Body of pancreas (tissue), 4 donors: Measurements from ENCODE around the gene PLEKHM1. TPM values are rescaled to one million over a fixed set of nuclear protein-coding genes. Genes with fewer than 3 reads are reported as not detected.

Experiments used
- ATAC-seq: fragments of 150-250 bp; one replicate; pipeline ENCODE4 v1.9.1; 2016
- DNase-seq, 4 donors: peaks; one replicate each; pipeline ENCODE4 v3.0.0-alpha.2; 2019
- H3K27ac ChIP-seq, 4 donors: fragments of 200-600 bp; sonication (generic); 1 replicate in 3 of 4; 2 replicates in 1 of 4; pipeline versions ENCODE4 v1.5.1 to v1.6.1; 2016 to 2019; ENCODE audit warnings: mild to moderate bottlenecking in 1 of 4, mixed read lengths in 1 of 4, moderate library complexity in 1 of 4
- H3K27me3 ChIP-seq, 2 donors: fragments of 200-600 bp; sonication (generic); one replicate each; pipeline ENCODE4 v1.6.0; 2016; ENCODE audit warnings: mild to moderate bottlenecking in 1 of 2
- H3K36me3 ChIP-seq, 2 donors: fragments of 200-600 bp; sonication (generic); replicated peaks in 1 of 2; 2 replicates each; pipeline ENCODE4 v1.5.1; 2016; ENCODE audit warnings: low read depth in 2 of 2; ENCODE audit not compliant: insufficient read depth in 1 of 2
- H3K4me1 ChIP-seq: fragments of 200-600 bp; sonication (generic); one replicate; pipeline ENCODE4 v1.6.0; 2016
- H3K4me3 ChIP-seq, 2 donors: fragments of 200-600 bp; sonication (generic); 1 replicate in 1 of 2; 2 replicates in 1 of 2; pipeline ENCODE4 v1.5.1; 2016 to 2019
- H3K9me3 ChIP-seq, 3 donors: fragments of 200-600 bp; sonication (generic); 1 replicate in 2 of 3; 2 replicates in 1 of 3; pipeline ENCODE4 v1.5.1; 2016
- CTCF ChIP-seq, 7 experiments: fragments of 450-650 bp in 4 of 7; fragments of 200-600 bp in 3 of 7; sonication (generic) in 3 of 7; IDR thresholded peaks; one replicate each; pipeline ENCODE4 v1.5.1; 2016 to 2019; ENCODE audit warnings: antibody characterized with exemption in 7 of 7
- POLR2A ChIP-seq, 3 donors: fragments of 450-650 bp; IDR thresholded peaks; one replicate each; pipeline ENCODE4 v1.6.1; 2016; ENCODE audit warnings: antibody characterized with exemption in 3 of 3, mild to moderate bottlenecking in 2 of 3
- WGBS, 2 donors: methylation state at CpG; one replicate each; pipeline ENCODE4 v1.1.5; 2017; 5-methylcytosine and 5-hydroxymethylcytosine counted together
- intact Hi-C: fragments of 100-400 bp; cut with DNase I; formaldehyde crosslinking; loops from one replicate; pipeline ENCODE4 v1.15.1; 2023
- total RNA-seq, 2 donors: library from RNA; depleted of rRNA; stranded (reverse); fragments of >200 nt; gene quantifications; one replicate each; pipeline ENCODE4 v1.1.0, GENCODE V29; 2016

PLEKHM1 gene
- total RNA-seq, 2 donors from 2014 or later = 20.8 to 35.3 TPM

GRCh38 chr17:45430006-45430737 lies 60.3 kb downstream of the PLEKHM1 start:
- intact Hi-C loops = no loop called here
- Histone ChIP-seq H3K4me1 (peaks cover 59% of the 10 kb centered on the region), H3K27ac (no peak overlapping the region), H3K9me3 (no peaks in the 10 kb centered on the region), H3K27me3 (peaks cover 0 to 13% of the 10 kb centered on the region in 2 donors), H3K4me3 (no peak overlapping the region), H3K36me3 (no peaks in the 10 kb centered on the region)
- no peak for TF ChIP-seq CTCF (IDR thresholded peaks at IDR 0.05)
- TF ChIP-seq POLR2A (IDR thresholded peaks at IDR 0.05) = no peak
- ATAC-seq (no peak), DNase-seq (no peak)
- 36 to 41% methylated on average over 8 to 67 of the region's 68 CpGs for WGBS, 2 donors

- Histone ChIP-seq H3K27me3 (peaks cover 0 to 13% of the 10 kb centered on the region in 2 donors), H3K4me1 (peaks cover 65% of the 10 kb centered on the region), H3K4me3 (no peak overlapping the region), H3K27ac (no peak overlapping the region), H3K9me3 (no peaks in the 10 kb centered on the region), H3K36me3 (no peaks in the 10 kb centered on the region)
- no peak for ATAC-seq
- intact Hi-C loops = no loop called here
- TF ChIP-seq POLR2A (IDR thresholded peaks at IDR 0.05) (no peak), CTCF (IDR thresholded peaks at IDR 0.05) (no peak)
- DNase-seq = peak in 1 of 4 donors; percentile 44
- WGBS, 2 donors = 28 to 72% methylated on average over 11 to 70 of the region's 82 CpGs
Measured at GRCh38 chr17:45429339-45430005, 61.0 kb downstream of the PLEKHM1 start.

GRCh38 chr17:45428931-45429338 lies 61.6 kb downstream of the PLEKHM1 start:
- no peaks in the 10 kb centered on the region for H3K9me3 ChIP-seq
- DNase-seq (no peak), ATAC-seq (no peak)
- TF ChIP-seq POLR2A (IDR thresholded peaks at IDR 0.05) (no peak), CTCF (IDR thresholded peaks at IDR 0.05) (no peak)
- H3K27me3 ChIP-seq = peaks cover 0 to 13% of the 10 kb centered on the region in 2 donors
- H3K36me3 ChIP-seq = no peaks in the 10 kb centered on the region
- WGBS, 2 donors = 23 to 37% methylated on average over 15 of the region's 15 CpGs
- peaks cover 70% of the 10 kb centered on the region for H3K4me1 ChIP-seq
- H3K4me3 ChIP-seq = no peak overlapping the region
- H3K27ac ChIP-seq = peak overlapping the region in 1 of 4 donors; percentile 63
- intact Hi-C loops = no loop called here

- H3K27me3 ChIP-seq = peaks cover 0 to 13% of the 10 kb centered on the region in 2 donors
Measured at GRCh38 chr17:45428050-45428617, 62.4 kb downstream of the PLEKHM1 start.

More at GRCh38 chr17:45428050-45428617, 62.4 kb downstream of the PLEKHM1 start:
- intact Hi-C loops = no loop called here
- no peaks in the 10 kb centered on the region for H3K36me3 ChIP-seq
- H3K4me3 ChIP-seq = no peak overlapping the region
- WGBS, 2 donors = 2 to 3% methylated on average over 9 to 26 of the region's 26 CpGs
- peak; percentile 90 to 99 (median 93) for TF ChIP-seq CTCF (IDR thresholded peaks at IDR 0.05)
- no peak for TF ChIP-seq POLR2A (IDR thresholded peaks at IDR 0.05)
- peak; percentile 60 for ATAC-seq
- peaks cover 74% of the 10 kb centered on the region for H3K4me1 ChIP-seq
- peak; percentile 72 to 83 (median 76) for DNase-seq
- no peaks in the 10 kb centered on the region for H3K9me3 ChIP-seq
- peak overlapping the region in 2 of 4 donors; percentile 27 to 63 for H3K27ac ChIP-seq
